Astrocyte (in vitro differentiated cells and primary cell): ENCODE measurements around the gene IGSF21. TPM values are rescaled to one million over a fixed set of nuclear protein-coding genes. Genes with fewer than 3 reads are reported as not detected.

Experiments used
- DNase-seq: peaks from one replicate; pipeline ENCODE4 v3.0.0-alpha.2; 2010; ENCODE audit warnings: low read depth
- FAIRE-seq: peaks from 2 replicates; lab custom pipeline; 2011; peaks lifted over from hg19 to GRCh38; lab: Jason Lieb, UNC
- H2AFZ ChIP-seq: 2 replicates; pipeline ENCODE4 v1.6.0; 2012; ENCODE audit warnings: low read depth, low read length, inconsistent platforms
- H3K27ac ChIP-seq: 2 replicates; pipeline ENCODE4 v1.5.1; 2011; ENCODE audit warnings: low read depth, low read length, inconsistent platforms
- H3K27me3 ChIP-seq: 2 replicates; pipeline ENCODE4 v1.6.0; 2011; ENCODE audit warnings: low read length, inconsistent platforms; ENCODE audit not compliant: insufficient read depth
- H3K36me3 ChIP-seq: 2 replicates; pipeline ENCODE4 v1.5.1; 2011; ENCODE audit warnings: low read length, inconsistent platforms; ENCODE audit not compliant: insufficient read depth
- H3K4me1 ChIP-seq: 2 replicates; pipeline ENCODE4 v1.5.1; 2011; ENCODE audit warnings: low read length, inconsistent platforms; ENCODE audit not compliant: insufficient read depth
- H3K4me2 ChIP-seq: 2 replicates; pipeline ENCODE4 v1.6.0; 2012; ENCODE audit warnings: low read length, inconsistent platforms
- H3K4me3 ChIP-seq: 2 replicates; pipeline ENCODE4 v1.5.1; 2011; ENCODE audit warnings: low read depth, mild to moderate bottlenecking, low read length, inconsistent platforms; ENCODE audit not compliant: insufficient read depth
- H3K79me2 ChIP-seq: 2 replicates; pipeline ENCODE4 v1.6.0; 2012; ENCODE audit warnings: mild to moderate bottlenecking, low read length, inconsistent platforms; ENCODE audit not compliant: insufficient read depth
- H3K9ac ChIP-seq: 2 replicates; pipeline ENCODE4 v1.6.0; 2012; ENCODE audit warnings: mild to moderate bottlenecking, low read length, inconsistent platforms
- H3K9me3 ChIP-seq: 2 replicates; pipeline ENCODE4 v1.5.1; 2012; ENCODE audit warnings: low read depth, mild to moderate bottlenecking, low read length, inconsistent platforms; ENCODE audit not compliant: insufficient read depth
- H4K20me1 ChIP-seq: 2 replicates; pipeline ENCODE4 v1.6.0; 2012; ENCODE audit warnings: low read length, inconsistent platforms; ENCODE audit not compliant: insufficient read depth
- H3K27ac Mint-ChIP-seq: one replicate; pipeline ENCODE4 v1.8.0; 2021; ENCODE audit warnings: mild to moderate bottlenecking, mixed read lengths; ENCODE audit not compliant: unreplicated experiment
- H3K27me3 Mint-ChIP-seq: one replicate; pipeline ENCODE4 v1.8.0; 2021; ENCODE audit warnings: low read depth, mixed read lengths; ENCODE audit not compliant: unreplicated experiment
- H3K36me3 Mint-ChIP-seq: one replicate; pipeline ENCODE4 v1.8.0; 2021; ENCODE audit warnings: low read depth, mixed read lengths; ENCODE audit not compliant: unreplicated experiment
- H3K4me1 Mint-ChIP-seq: one replicate; pipeline ENCODE4 v1.8.0; 2021; ENCODE audit warnings: low read depth, mixed read lengths; ENCODE audit not compliant: unreplicated experiment
- H3K4me3 Mint-ChIP-seq: one replicate; pipeline ENCODE4 v1.8.0; 2021; ENCODE audit warnings: mild to moderate bottlenecking, moderate library complexity, mixed read lengths; ENCODE audit not compliant: unreplicated experiment
- H3K9me3 Mint-ChIP-seq: one replicate; pipeline ENCODE4 v1.8.0; 2021; ENCODE audit warnings: mild to moderate bottlenecking, mixed read lengths; ENCODE audit not compliant: unreplicated experiment
- EZH2 ChIP-seq: IDR thresholded peaks from 2 replicates; pipeline ENCODE4 v1.6.1; 2012; ENCODE audit warnings: mild to moderate bottlenecking, low read length, inconsistent platforms; ENCODE audit not compliant: insufficient read depth
- total RNA-seq: library from RNA; stranded (reverse); gene quantifications from 2 replicates; pipeline ENCODE4 v1.2.1, GENCODE V29; 2021
- TF ChIP-seq, protein P1 (sequence below): IDR thresholded peaks from 2 replicates; pipeline ENCODE4 v1.5.1; 2011; ENCODE audit warnings: low read depth, mild to moderate bottlenecking, inconsistent platforms, low read length, moderate library complexity; ENCODE audit not compliant: insufficient read depth

The IGSF21 gene
- total RNA-seq, 1 donor from 2014 or later, result not detected

DNA sequence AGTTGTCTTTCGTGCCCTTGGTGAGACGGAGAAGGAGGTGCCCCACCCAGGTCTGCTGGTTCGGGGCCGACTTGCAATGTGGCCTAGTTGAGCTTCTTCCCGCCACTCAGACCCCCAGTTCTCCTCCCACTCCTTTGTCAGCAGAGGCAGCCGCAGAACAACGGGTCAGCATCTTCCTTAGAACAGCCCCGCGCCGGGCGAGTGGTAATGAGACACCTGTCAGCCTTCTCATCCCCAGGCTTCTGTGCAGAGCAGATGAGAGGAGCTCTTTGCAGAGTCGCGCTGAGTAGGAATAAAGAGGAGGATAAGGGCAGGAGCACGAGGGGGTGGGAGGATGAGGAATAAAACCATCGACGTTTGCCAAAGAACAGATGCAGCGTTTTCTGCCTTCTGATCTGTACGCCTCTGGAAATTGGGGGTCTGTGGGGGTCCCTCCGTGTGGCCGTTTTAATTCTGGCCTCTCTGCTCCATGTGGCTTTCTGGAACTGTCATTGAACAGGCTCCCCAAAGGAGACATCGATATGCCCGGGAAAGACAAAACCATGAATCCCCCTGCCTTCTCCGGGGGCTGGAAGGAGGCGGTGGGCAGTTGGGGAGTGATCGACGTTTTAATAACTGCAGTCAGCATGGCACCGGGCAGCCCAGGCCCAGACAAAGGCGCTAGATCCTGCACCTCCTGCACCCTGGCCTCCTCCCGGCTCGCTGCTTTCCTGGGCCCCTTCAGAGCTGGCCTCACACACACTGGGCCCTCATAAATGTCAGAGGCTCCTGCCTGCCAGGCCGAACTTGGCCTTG, 27.5 kb upstream of the IGSF21 start:
- no peak overlapping the region for H3K4me2 ChIP-seq
- H3K4me1 Mint-ChIP-seq, result peaks cover 2% of the 10 kb centered on the region
- FAIRE-seq, result no peak
- no peaks in the 10 kb centered on the region for H4K20me1 ChIP-seq
- DNase-seq, result no peak
- TF ChIP-seq, protein P1, sequence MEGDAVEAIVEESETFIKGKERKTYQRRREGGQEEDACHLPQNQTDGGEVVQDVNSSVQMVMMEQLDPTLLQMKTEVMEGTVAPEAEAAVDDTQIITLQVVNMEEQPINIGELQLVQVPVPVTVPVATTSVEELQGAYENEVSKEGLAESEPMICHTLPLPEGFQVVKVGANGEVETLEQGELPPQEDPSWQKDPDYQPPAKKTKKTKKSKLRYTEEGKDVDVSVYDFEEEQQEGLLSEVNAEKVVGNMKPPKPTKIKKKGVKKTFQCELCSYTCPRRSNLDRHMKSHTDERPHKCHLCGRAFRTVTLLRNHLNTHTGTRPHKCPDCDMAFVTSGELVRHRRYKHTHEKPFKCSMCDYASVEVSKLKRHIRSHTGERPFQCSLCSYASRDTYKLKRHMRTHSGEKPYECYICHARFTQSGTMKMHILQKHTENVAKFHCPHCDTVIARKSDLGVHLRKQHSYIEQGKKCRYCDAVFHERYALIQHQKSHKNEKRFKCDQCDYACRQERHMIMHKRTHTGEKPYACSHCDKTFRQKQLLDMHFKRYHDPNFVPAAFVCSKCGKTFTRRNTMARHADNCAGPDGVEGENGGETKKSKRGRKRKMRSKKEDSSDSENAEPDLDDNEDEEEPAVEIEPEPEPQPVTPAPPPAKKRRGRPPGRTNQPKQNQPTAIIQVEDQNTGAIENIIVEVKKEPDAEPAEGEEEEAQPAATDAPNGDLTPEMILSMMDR, result no peak
- TF ChIP-seq EZH2, result no peak
- H3K9me3 Mint-ChIP-seq, result no peaks in the 10 kb centered on the region
- no peak overlapping the region for H3K27ac ChIP-seq
- no peaks in the 10 kb centered on the region for H3K36me3 ChIP-seq
- H3K4me1 ChIP-seq, result no peaks in the 10 kb centered on the region
- no peaks in the 10 kb centered on the region for H3K9me3 ChIP-seq
- no peaks in the 10 kb centered on the region for H3K79me2 ChIP-seq
- no peak overlapping the region for H3K4me3 Mint-ChIP-seq
- H3K27me3 ChIP-seq, result no peaks in the 10 kb centered on the region
- no peak overlapping the region for H3K27ac Mint-ChIP-seq
- H2AFZ ChIP-seq, result no peak overlapping the region
- peaks cover 75% of the 10 kb centered on the region for H3K27me3 Mint-ChIP-seq
- H3K4me3 ChIP-seq, result no peak overlapping the region
- H3K9ac ChIP-seq, result no peak overlapping the region
- no peaks in the 10 kb centered on the region for H3K36me3 Mint-ChIP-seq

DNA sequence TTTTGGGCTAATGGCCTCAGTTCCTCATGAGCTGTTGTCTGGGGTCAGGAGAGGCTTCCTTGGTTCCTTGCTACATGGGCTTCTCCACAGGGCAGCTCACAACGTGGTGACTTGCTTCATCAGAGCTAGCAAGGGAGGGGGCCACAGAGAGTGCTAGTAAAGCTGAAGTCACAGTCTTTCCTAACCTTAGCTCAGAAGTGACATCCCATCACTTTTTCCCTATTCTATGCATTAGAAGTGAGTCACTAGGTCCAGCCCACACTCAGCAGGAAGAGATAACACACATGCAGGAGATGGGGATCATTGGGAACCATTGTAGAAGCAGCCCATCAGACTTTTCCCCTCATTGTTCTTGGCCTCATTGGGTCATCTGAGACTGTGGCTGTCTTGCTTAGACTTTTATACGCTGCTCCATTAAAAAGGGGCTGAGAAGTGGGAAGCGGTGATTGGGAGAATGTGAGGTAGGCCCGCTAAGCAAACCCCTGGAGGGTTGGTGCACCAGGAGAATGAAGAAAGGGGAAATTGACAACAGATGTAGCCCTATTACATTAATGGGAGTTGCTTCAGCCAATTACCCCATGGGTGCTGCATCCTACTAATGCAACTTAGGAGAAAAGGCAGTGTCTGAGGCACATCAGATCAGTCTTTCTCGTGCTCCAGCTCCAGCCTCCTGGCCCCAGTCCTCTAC, 22.1 kb upstream of the IGSF21 start:
- no peak overlapping the region for H3K27ac Mint-ChIP-seq
- H4K20me1 ChIP-seq, result no peaks in the 10 kb centered on the region
- FAIRE-seq, result no peak
- no peaks in the 10 kb centered on the region for H3K27me3 ChIP-seq
- no peaks in the 10 kb centered on the region for H3K4me1 ChIP-seq
- H3K4me3 Mint-ChIP-seq, result no peak overlapping the region
- TF ChIP-seq, protein P1, result no peak
- no peak for TF ChIP-seq EZH2
- no peak overlapping the region for H3K27ac ChIP-seq
- no peaks in the 10 kb centered on the region for H3K79me2 ChIP-seq
- no peak overlapping the region for H3K4me3 ChIP-seq
- no peaks in the 10 kb centered on the region for H3K36me3 ChIP-seq
- H3K4me2 ChIP-seq, result no peak overlapping the region
- no peaks in the 10 kb centered on the region for H3K36me3 Mint-ChIP-seq
- peaks cover 2% of the 10 kb centered on the region for H3K4me1 Mint-ChIP-seq
- no peak overlapping the region for H2AFZ ChIP-seq
- H3K9me3 ChIP-seq, result no peaks in the 10 kb centered on the region
- DNase-seq, result no peak
- H3K27me3 Mint-ChIP-seq, result peaks cover 52% of the 10 kb centered on the region
- no peaks in the 10 kb centered on the region for H3K9me3 Mint-ChIP-seq
- no peak overlapping the region for H3K9ac ChIP-seq
